H54 (cell line): ENCODE data around the gene LENG1.

ENCODE experiments used
- DNase-seq: peaks from one replicate; pipeline ENCODE4 v3.0.0; 2011; ENCODE audit warnings: low spot score, mixed read lengths; ENCODE audit not compliant: insufficient read length
- FAIRE-seq: peaks from 3 replicates; lab custom pipeline; 2011; peaks lifted over from hg19 to GRCh38; lab: Jason Lieb, UNC
- POLR2A ChIP-seq: IDR thresholded peaks from 2 replicates; pipeline ENCODE4 v1.6.1; 2011; ENCODE audit warnings: low read depth, mild to moderate bottlenecking, low read length

The LENG1 gene

DNA sequence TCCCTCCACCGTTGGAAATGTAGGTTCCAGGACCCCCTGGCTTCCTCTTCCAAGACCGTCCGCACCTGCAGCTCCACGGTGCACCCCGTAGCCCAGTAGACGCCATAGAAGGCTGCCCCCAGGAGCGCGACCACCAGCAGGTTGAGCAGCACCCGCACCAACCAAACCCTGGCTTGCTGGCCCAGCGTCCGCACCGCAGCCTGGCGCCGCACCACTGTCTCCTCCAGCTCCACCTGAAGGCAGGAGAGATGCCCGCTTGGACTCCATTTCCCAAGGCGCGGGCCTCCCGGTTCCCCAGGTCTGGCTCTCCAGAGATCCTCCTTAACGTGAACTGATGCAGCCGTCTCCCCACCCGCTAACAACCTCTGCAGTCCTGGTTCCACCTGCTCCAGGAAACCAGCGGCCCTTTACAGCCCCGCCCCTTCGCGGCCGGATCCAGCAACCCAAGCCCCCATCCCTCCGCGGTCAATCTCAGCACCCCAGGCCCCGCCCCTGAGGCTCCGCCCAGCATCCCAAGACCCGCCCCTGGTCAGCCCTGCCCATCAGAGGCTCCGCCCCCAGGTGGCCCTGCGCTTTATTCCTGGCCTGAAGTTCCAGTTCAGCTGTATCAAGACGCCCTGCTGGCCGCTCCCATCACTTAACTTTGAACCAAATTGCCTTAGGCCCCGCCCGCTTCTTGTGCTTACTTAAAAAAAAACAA lies 5.0 kb upstream of the LENG1 start:
- TF ChIP-seq POLR2A: no peak
- DNase-seq (no peak), FAIRE-seq (no peak)

GRCh38 chr19:54162884-54163283 lies 3.4 kb upstream of the LENG1 start:
- no peak for DNase-seq
- TF ChIP-seq POLR2A: no peak
- no peak for FAIRE-seq

GRCh38 chr19:54162241-54162805 lies 2.8 kb upstream of the LENG1 start:
- DNase-seq (peak; percentile 58), FAIRE-seq (no peak)
- TF ChIP-seq POLR2A: no peak

DNA sequence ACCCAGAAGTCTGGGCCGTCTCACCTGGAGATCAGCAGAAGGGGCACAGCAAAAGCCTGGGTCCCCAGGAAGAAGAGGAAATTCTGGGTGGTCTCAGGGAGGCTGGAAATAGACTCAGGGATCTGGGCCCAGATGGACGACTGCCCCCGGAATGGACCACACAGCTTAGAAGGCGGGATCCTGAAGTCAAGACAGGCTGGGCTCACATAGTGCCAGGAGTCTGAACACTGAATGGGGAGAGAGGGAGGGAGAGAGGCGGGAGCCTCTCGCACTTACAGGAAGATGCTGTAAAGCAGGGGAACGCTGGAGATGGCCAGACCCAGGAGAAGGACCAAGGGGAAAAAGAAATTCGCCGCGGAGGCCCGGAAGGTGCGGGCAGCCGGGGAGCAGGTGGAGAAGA lies 1.3 kb upstream of the LENG1 start:
- FAIRE-seq (no peak), DNase-seq (no peak)
- no peak for TF ChIP-seq POLR2A

GRCh38 chr19:54160182-54160811 lies 776 bp upstream of the LENG1 start:
- no peak for FAIRE-seq
- peak; percentile 16; the same call in 1 of the 2 replicates for TF ChIP-seq POLR2A
- no peak for DNase-seq

DNA sequence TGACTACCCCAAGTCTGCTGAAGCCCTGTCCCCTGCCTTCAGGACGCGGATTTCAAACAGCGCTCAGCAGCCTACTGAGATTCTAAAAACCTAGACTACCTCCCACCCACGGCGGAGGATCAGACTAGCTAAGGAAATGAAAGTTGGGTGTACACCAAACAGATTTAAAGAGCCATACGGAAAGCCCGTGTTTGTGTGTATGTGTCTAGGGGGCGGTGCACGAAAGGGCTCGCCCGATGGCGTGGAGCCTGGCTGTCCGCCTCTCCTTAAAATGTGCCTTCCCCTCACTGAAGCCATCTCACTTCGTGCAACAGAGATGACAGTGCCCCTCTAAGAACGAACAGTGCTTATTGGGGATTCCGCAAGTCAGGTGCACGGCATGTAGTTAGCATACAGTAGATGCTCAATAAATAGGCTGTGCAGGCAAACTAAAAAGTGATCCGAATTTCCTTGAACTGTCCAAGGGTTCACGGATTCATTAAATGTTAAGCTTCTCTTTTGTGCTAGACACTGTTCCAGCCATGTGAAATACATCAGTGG lies 639 bp downstream of the LENG1 start:
- no peak for TF ChIP-seq POLR2A
- no peak for FAIRE-seq
- DNase-seq: no peak

DNA sequence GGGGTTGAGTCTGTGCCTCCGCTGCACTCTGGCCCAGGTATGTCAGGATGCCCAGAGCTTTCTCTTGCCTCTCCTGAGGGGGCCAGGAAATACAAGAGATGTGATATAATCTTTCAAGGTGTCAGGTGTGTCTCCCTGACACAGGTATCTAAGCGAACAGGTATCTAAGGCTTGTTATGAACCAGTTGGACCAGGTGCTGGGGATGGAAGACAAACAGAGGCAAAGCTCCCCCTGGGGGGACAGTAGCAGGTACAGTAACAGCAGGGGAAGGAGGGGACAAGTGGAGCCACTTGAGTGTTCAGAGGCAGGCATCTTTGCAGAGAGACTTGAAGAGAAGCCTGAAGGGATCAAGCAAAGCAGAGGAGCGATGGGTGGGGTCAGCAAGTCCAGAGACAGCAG lies 2.6 kb downstream of the LENG1 start:
- no peak for DNase-seq
- no peak for TF ChIP-seq POLR2A
- no peak for FAIRE-seq

GRCh38 chr19:54156490-54156889 lies 3.0 kb downstream of the LENG1 start:
- DNase-seq: no peak
- no peak for FAIRE-seq
- no peak for TF ChIP-seq POLR2A

- no peak for TF ChIP-seq POLR2A
- no peak for DNase-seq
- no peak for FAIRE-seq
These were observed 3.8 kb downstream of the LENG1 start for GRCh38 chr19:54155694-54156093.

DNA sequence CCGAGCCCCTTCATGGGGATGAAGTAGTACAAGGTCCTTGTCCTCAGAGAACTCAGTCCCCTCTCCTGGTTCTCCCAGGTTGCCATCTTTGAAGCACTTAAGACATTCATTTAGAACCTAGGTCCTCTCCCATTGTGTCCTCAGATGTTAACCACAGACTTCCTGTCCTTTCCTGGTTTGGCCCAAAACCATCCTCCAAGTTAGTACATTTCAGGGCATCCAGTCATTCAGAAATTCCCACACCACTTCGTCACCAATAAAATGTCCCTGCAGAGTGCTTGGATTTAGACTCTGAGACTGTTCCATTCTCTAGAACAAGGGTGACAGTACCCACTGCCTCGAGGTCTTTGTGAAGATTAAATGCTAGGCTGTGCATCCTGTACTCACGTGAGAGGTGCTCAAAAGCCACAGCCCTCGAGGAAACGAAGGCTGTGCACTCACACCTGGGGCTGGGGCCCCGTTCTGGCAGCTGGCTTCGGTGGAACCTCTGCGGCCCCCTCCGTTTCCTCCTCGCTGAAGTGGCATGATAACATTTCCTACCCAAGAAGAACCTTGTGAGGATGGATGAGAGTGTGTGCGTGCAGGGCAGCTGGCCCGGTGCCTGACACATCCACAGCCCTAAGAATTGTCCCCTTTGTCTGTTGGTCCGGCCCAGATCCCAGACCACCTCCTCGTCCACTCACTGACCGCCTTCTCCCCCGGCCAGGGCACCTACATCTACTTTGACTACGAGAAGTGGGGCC lies 4.7 kb downstream of the LENG1 start:
- TF ChIP-seq POLR2A: no peak
- FAIRE-seq (no peak), DNase-seq (peak; percentile 54)

GRCh38 chr19:54153731-54154326 lies 5.7 kb downstream of the LENG1 start:
- FAIRE-seq: no peak
- no peak for DNase-seq
- no peak for TF ChIP-seq POLR2A

- DNase-seq (no peak), FAIRE-seq (no peak)
- TF ChIP-seq POLR2A: no peak
These were observed 6.5 kb downstream of the LENG1 start for GRCh38 chr19:54152878-54153524.

- no peak for FAIRE-seq
- TF ChIP-seq POLR2A: no peak
- no peak for DNase-seq
These were observed 7.3 kb downstream of the LENG1 start for GRCh38 chr19:54152267-54152666.
